Type B pancreatic cell (in vitro differentiated cells): ENCODE results near the gene ARHGDIB. TPM values are rescaled to one million over a fixed set of nuclear protein-coding genes. Genes with fewer than 3 reads are reported as not detected.

ENCODE experiments used
- DNase-seq: peaks from one replicate; pipeline ENCODE4 v3.0.0; 2021; ENCODE audit warnings: mixed read lengths; ENCODE audit not compliant: unreplicated experiment; ENCODE audit errors: extremely low spot score
- H3K27ac Mint-ChIP-seq: 2 replicates; pipeline ENCODE4 v1.8.0; 2021; ENCODE audit warnings: mild to moderate bottlenecking, mixed read lengths
- H3K27me3 Mint-ChIP-seq: 2 replicates; pipeline ENCODE4 v1.8.0; 2021; ENCODE audit warnings: mixed read lengths
- H3K36me3 Mint-ChIP-seq: 2 replicates; pipeline ENCODE4 v1.8.0; 2021; ENCODE audit warnings: mixed read lengths
- H3K4me1 Mint-ChIP-seq: one replicate; pipeline ENCODE4 v1.8.0; 2021; ENCODE audit warnings: mixed read lengths; ENCODE audit not compliant: unreplicated experiment
- H3K4me3 Mint-ChIP-seq: 2 replicates; pipeline ENCODE4 v1.8.0; 2021; ENCODE audit warnings: mild to moderate bottlenecking, mixed read lengths
- H3K9me3 Mint-ChIP-seq: 2 replicates; pipeline ENCODE4 v1.8.0; 2021; ENCODE audit warnings: mixed read lengths
- CTCF ChIP-seq: fragments of 200-600 bp; sonication (generic); conservative IDR thresholded peaks from 2 replicates; pipeline ENCODE4 v1.5.0; 2021; ENCODE audit warnings: antibody characterized with exemption, mild to moderate bottlenecking
- total RNA-seq: library from RNA; stranded (reverse); gene quantifications from 2 replicates; pipeline ENCODE4 v1.2.1, GENCODE V29; 2021; ENCODE audit warnings: low replicate concordance

The ARHGDIB gene
- total RNA-seq, 1 donor from 2014 or later, result 17.0 TPM

GRCh38 chr12:14959463-14959862 is 1.9 kb downstream of the ARHGDIB start:
- Mint-ChIP-seq H3K36me3 (no peaks in the 10 kb centered on the region), H3K9me3 (no peaks in the 10 kb centered on the region), H3K4me3 (no peak overlapping the region), H3K27ac (no peak overlapping the region), H3K4me1 (peaks cover 3% of the 10 kb centered on the region), H3K27me3 (peaks cover 8% of the 10 kb centered on the region)
- no peak for TF ChIP-seq CTCF
- DNase-seq, result no peak

- no peaks in the 10 kb centered on the region for H3K36me3 Mint-ChIP-seq
- no peak overlapping the region for H3K27ac Mint-ChIP-seq
- no peak for DNase-seq
- peaks cover 8% of the 10 kb centered on the region for H3K27me3 Mint-ChIP-seq
- H3K4me3 Mint-ChIP-seq, result no peak overlapping the region
- peaks cover 3% of the 10 kb centered on the region for H3K4me1 Mint-ChIP-seq
- no peak for TF ChIP-seq CTCF
- H3K9me3 Mint-ChIP-seq, result no peaks in the 10 kb centered on the region
These were observed 2.3 kb downstream of the ARHGDIB start for GRCh38 chr12:14959126-14959440.

GRCh38 chr12:14958361-14959125 is 2.9 kb downstream of the ARHGDIB start:
- Mint-ChIP-seq H3K36me3 (no peaks in the 10 kb centered on the region), H3K9me3 (no peaks in the 10 kb centered on the region), H3K27ac (no peak overlapping the region), H3K27me3 (peaks cover 4% of the 10 kb centered on the region), H3K4me1 (peaks cover 3% of the 10 kb centered on the region), H3K4me3 (no peak overlapping the region)
- DNase-seq, result no peak
- TF ChIP-seq CTCF, result no peak

- no peaks in the 10 kb centered on the region for H3K9me3 Mint-ChIP-seq
- H3K36me3 Mint-ChIP-seq, result no peaks in the 10 kb centered on the region
- peaks cover 4% of the 10 kb centered on the region for H3K27me3 Mint-ChIP-seq
- H3K4me3 Mint-ChIP-seq, result no peak overlapping the region
- no peak for TF ChIP-seq CTCF
- H3K4me1 Mint-ChIP-seq, result peaks cover 3% of the 10 kb centered on the region
- H3K27ac Mint-ChIP-seq, result no peak overlapping the region
- no peak for DNase-seq
These were observed 3.7 kb downstream of the ARHGDIB start for GRCh38 chr12:14957551-14958168.

GRCh38 chr12:14956905-14957304 is 4.5 kb downstream of the ARHGDIB start:
- peaks cover 7% of the 10 kb centered on the region for H3K27me3 Mint-ChIP-seq
- H3K27ac Mint-ChIP-seq, result no peak overlapping the region
- H3K9me3 Mint-ChIP-seq, result peaks cover 5% of the 10 kb centered on the region
- H3K4me1 Mint-ChIP-seq, result peaks cover 7% of the 10 kb centered on the region
- no peak for TF ChIP-seq CTCF
- no peak overlapping the region for H3K4me3 Mint-ChIP-seq
- no peak for DNase-seq
- peaks cover 4% of the 10 kb centered on the region for H3K36me3 Mint-ChIP-seq
